ENCODE measurements around the gene MOG. TPM values are rescaled to one million over a fixed set of nuclear protein-coding genes. Genes with fewer than 3 reads are reported as not detected.

Gene MOG
- total and polyA plus RNA-seq, 2 donors (not counting 1 experiment from before 2014, with no cell fraction given), result not detected

DNA sequence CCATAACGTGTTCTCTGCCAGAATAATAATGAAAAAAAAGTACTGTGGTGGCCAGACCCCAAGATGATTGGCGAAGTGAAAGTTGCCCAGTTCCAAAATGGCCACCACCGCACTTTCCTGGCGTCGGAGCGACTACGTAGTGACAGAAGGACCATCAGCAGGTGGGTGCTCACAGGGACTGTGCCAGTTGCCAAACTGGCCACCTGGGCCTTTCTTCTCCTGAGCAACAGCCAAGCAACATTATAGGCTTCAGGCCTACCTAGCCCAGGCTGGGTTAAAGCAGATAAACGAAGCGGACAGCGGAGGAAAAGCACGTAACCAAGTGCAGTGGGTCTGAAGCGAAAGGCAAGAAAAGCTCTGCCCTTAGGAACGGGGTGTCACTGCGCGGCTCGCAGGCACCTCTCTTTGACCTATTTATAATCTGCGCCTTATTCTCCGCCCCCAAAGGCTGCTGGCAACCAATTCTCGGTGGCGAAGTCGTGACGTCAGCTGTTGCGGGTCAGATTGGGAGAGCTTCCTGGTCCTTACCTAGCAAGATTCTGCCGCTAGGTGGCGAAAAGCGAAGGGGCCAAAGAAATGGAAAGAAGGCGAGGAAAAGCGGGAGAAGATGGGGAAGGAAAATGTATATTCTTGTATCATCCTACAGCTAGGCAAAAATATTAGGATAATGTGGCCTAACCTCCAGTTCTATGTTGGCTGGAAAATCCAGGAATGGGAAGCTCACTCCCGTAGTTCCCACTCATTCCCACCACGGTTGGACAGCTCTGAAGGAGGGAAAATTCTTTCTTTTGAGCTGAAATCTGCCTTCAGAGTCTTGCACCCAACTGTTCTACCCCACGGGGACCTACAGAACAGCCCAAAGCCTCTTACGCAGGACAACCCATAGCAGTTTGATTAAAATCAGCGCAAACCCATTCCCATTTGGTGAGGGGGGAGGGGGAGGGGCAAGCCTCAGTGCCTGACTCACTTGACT is 6.9 kb upstream of the MOG start:
- intact Hi-C loops (cut with micrococcal nuclease), result loop anchor here (1.0 to 5.0 kb wide), 3 partner anchors 17 to 103 kb away; partner anchors contain the start of genes GABBR1 and HLA-F
- ATAC-seq (ENCODE audit: low read depth) (peak; percentile 93), DNase-seq (peak; percentile 99)
- peak overlapping the region; percentile 91 to 95 for H3K27ac ChIP-seq (ENCODE audit: low read length in 2 of 2)
- peaks cover 3 to 15% of the 10 kb centered on the region in 2 donors for H3K4me1 ChIP-seq (ENCODE audit: control insufficient read depth in 2 of 2, insufficient read depth in 2 of 2, low read length in 2 of 2)
- H3K4me3 ChIP-seq (ENCODE audit: control extremely low read depth in 1 of 5, extremely low read depth in 1 of 5, insufficient read depth in 1 of 5, low read depth in 2 of 5, low read length in 4 of 5), result peak overlapping the region; percentile 61 to 79 (median 74)
- Mint-ChIP-seq H3K27me3 (peaks cover 4% of the 10 kb centered on the region), H3K4me1 (peaks cover 16% of the 10 kb centered on the region), H3K9me3 (ENCODE audit: insufficient read depth) (no peaks in the 10 kb centered on the region), H3K27ac (peak overlapping the region; percentile 100), H3K4me3 (peak overlapping the region; percentile 98)
- WGBS (ENCODE audit: insufficient coverage), result 3% methylated on average over 23 of the region's 33 CpGs
- ChIA-PET POLR2A (interaction anchor here (0.6 to 2.0 kb wide), 7 partner anchors 16 to 1067 kb away, joined by 3 to 30 read pairs (median 5); partner anchors contain the start of genes C6orf136, GABBR1 and MDC1), CTCF (interaction anchor here (0.6 to 9.5 kb wide), 22 partner anchors 8 to 1883 kb away, joined by 3 to 226 read pairs (median 4); partner anchors contain the start of genes GABBR1 and HLA-F)
- H4K20me1 ChIP-seq (ENCODE audit: control insufficient read depth, insufficient read depth, low read length, poor library complexity, severe bottlenecking), result no peaks in the 10 kb centered on the region
- peaks cover 0 to 10% (median 3%) of the 10 kb centered on the region in 4 experiments for H3K27me3 ChIP-seq (replicated peaks in 1 of 4; ENCODE audit: control extremely low read depth in 1 of 4, control insufficient read depth in 3 of 4, insufficient read depth in 4 of 4, low read length in 3 of 4)
- H3K9me3 ChIP-seq (ENCODE audit: control extremely low read depth in 1 of 3, control insufficient read depth in 2 of 3, insufficient read depth in 1 of 3, low read length in 2 of 3), result no peaks in the 10 kb centered on the region
- TF ChIP-seq EZH2 (IDR thresholded peaks at IDR 0.05; ENCODE audit: borderline replicate concordance, insufficient read depth, low read depth, low read length, poor library complexity, severe bottlenecking), result no peak
- peak; percentile 96 for TF ChIP-seq CTCF (IDR thresholded peaks at IDR 0.05)
- peak overlapping the region; percentile 80 for H2AFZ ChIP-seq (ENCODE audit: insufficient read depth, low read depth, low read length, poor library complexity, severe bottlenecking)
- H3K9ac ChIP-seq (ENCODE audit: low read length), result peak overlapping the region; percentile 72
- H3K4me2 ChIP-seq (replicated peaks; ENCODE audit: low read depth, low read length, poor library complexity, severe bottlenecking), result peak overlapping the region; percentile 75
- no peaks in the 10 kb centered on the region for H3K79me2 ChIP-seq (ENCODE audit: control insufficient read depth, insufficient read depth, low read length)
- H3K36me3 ChIP-seq (replicated peaks in 1 of 2; ENCODE audit: control extremely low read depth in 1 of 2, control insufficient read depth in 1 of 2, extremely low read depth in 1 of 2, insufficient read depth in 2 of 2, low read length in 1 of 2), result no peaks in the 10 kb centered on the region

Data from B cell (primary cell).